ENCODE measurements around the gene OBSCN.

Gene OBSCN

GRCh38 chr1:228211531-228212414 lies 3.9 kb downstream of the OBSCN start:
- Histone ChIP-seq H3K27ac (no peak overlapping the region), H3K36me3 (replicated peaks) (no peaks in the 10 kb centered on the region), H3K27me3 (replicated peaks) (no peaks in the 10 kb centered on the region), H3K4me3 (ENCODE audit: low read depth, low read length) (no peak overlapping the region)
- no peak for TF ChIP-seq CTCF (IDR thresholded peaks at IDR 0.05; ENCODE audit: low read depth, low read length, missing control alignments)
- DNase-seq: no peak
- in situ Hi-C loops (cut with HindIII; ENCODE audit: low pct_ligation_motif_present, low sequenced_read_pairs): no loop called here

- no peaks in the 10 kb centered on the region for H3K36me3 ChIP-seq (replicated peaks)
- no peak for TF ChIP-seq CTCF (IDR thresholded peaks at IDR 0.05; ENCODE audit: low read depth, low read length, missing control alignments)
- no peak overlapping the region for H3K27ac ChIP-seq
- no peak overlapping the region for H3K4me3 ChIP-seq (ENCODE audit: low read depth, low read length)
- in situ Hi-C loops (cut with HindIII; ENCODE audit: low pct_ligation_motif_present, low sequenced_read_pairs): no loop called here
- DNase-seq: no peak
- no peaks in the 10 kb centered on the region for H3K27me3 ChIP-seq (replicated peaks)
These were observed 4.6 kb downstream of the OBSCN start for GRCh38 chr1:228212415-228212965.

- in situ Hi-C loops (cut with HindIII; ENCODE audit: low pct_ligation_motif_present, low sequenced_read_pairs): no loop called here
- H3K4me3 ChIP-seq (ENCODE audit: low read depth, low read length): peak overlapping the region; percentile 48
- no peaks in the 10 kb centered on the region for H3K27me3 ChIP-seq (replicated peaks)
- peak; percentile 60 for DNase-seq
- peak; percentile 71 for TF ChIP-seq CTCF (IDR thresholded peaks at IDR 0.05; ENCODE audit: low read depth, low read length, missing control alignments)
- no peak overlapping the region for H3K27ac ChIP-seq
- no peaks in the 10 kb centered on the region for H3K36me3 ChIP-seq (replicated peaks)
These were observed 5.4 kb downstream of the OBSCN start for GRCh38 chr1:228212966-228213844.

GRCh38 chr1:228213917-228214808 lies 6.3 kb downstream of the OBSCN start:
- H3K27ac ChIP-seq: no peak overlapping the region
- H3K36me3 ChIP-seq (replicated peaks): no peaks in the 10 kb centered on the region
- TF ChIP-seq CTCF (IDR thresholded peaks at IDR 0.05; ENCODE audit: low read depth, low read length, missing control alignments): no peak
- in situ Hi-C loops (cut with HindIII; ENCODE audit: low pct_ligation_motif_present, low sequenced_read_pairs): no loop called here
- no peak for DNase-seq
- peak overlapping the region; percentile 48 for H3K4me3 ChIP-seq (ENCODE audit: low read depth, low read length)
- H3K27me3 ChIP-seq (replicated peaks): no peaks in the 10 kb centered on the region
